GM18526 (cell line): ENCODE data around the gene CACNB1.
A peak's percentile ranks its signal among the peaks of the same experiment; 100 is the strongest.

ENCODE experiments used
- POLR2A ChIP-seq: IDR thresholded peaks from 3 replicates; pipeline ENCODE4 v1.6.1; 2011; ENCODE audit not compliant: insufficient read length; ENCODE audit errors: extremely low read depth

The CACNB1 gene

GRCh38 chr17:39213852-39214251 is 16.4 kb upstream of the CACNB1 start:
- TF ChIP-seq POLR2A = no peak

- TF ChIP-seq POLR2A = no peak
Measured at GRCh38 chr17:39212841-39213480, 15.5 kb upstream of the CACNB1 start.

DNA sequence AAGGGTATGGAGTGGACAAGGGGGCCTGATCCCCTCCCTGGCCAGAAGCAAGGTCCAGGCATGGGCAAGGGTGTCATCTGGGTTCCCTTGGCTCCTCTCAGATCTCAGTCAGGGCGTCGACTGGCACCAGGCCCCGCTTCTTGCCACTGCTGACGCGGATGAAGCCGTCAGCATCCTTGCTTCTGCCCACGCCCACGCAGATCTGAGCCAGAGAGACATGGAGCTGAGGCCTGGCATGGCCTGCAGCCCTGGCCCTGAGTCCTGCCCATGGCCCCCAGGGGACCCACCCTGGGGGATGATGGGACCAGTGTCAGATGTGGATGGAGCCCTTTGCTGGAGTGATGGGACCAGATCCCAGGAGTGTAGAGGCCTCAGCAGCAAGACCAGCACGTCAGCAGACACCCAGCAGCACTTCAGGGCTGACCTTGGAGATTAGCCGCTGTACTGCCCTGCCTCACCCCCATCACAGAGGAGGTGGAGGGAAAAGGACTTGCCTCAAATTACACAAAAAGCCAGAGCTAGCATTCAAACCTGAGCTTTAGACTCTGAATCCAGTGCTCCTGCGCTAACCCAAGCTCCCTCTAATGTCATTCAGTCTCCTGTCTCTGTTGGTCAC is 14.8 kb upstream of the CACNB1 start:
- no peak for TF ChIP-seq POLR2A

GRCh38 chr17:39210093-39210434 is 12.6 kb upstream of the CACNB1 start:
- no peak for TF ChIP-seq POLR2A

GRCh38 chr17:39209317-39210092 is 12.0 kb upstream of the CACNB1 start:
- no peak for TF ChIP-seq POLR2A

GRCh38 chr17:39208893-39209292 is 11.4 kb upstream of the CACNB1 start:
- TF ChIP-seq POLR2A = peak; percentile 43

DNA sequence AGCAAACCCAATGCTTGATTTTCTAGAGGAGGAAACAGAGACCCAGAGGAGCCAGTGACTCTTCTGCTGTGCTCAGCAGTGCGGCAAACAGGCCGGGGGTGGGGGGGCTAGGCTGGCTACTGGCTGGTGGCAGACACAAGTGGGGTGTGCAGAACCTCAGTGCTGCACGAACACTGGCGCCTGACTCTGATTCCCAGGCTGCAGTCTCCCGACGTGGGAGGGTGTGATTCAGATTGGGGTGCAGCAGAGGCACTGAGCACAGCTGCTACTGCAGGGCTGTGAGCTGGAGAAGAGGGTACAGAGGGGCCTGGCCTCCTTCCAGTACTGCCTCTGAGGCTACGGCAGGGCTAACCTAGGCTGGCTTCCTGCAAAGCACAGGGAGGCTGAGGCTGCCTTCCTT is 10.7 kb upstream of the CACNB1 start:
- no peak for TF ChIP-seq POLR2A

- no peak for TF ChIP-seq POLR2A
Measured at GRCh38 chr17:39205112-39205526, 7.7 kb upstream of the CACNB1 start.

DNA sequence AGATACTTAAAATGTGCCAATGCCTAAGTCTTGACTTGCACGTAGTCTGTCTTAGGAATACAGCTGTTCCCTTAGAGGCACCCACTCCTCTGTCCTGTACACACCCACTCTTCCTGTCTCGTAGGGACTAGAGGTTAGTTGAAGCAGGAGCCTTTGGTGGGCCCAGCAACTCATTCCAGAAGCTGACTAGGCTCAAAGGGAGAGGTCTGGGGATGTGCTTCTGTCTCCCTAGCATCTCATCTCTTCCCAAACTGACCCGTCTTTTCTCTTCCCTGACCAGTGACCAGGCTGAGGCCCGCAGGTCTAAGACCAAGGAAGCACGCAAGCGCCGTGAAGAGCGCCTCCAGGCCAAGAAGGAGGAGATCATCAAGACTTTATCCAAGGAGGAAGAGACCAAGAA is 6.8 kb upstream of the CACNB1 start:
- no peak for TF ChIP-seq POLR2A

- no peak for TF ChIP-seq POLR2A
Measured at GRCh38 chr17:39200957-39201510, 3.6 kb upstream of the CACNB1 start.

GRCh38 chr17:39200070-39200879 is 2.8 kb upstream of the CACNB1 start, which contains the start of gene RPL19:
Gene RPL19, plus strand, starts transcription at chr17:39200283. Its CDS starts 62 bp downstream, at chr17:39200345.
- peak; percentile 97 for TF ChIP-seq POLR2A

DNA sequence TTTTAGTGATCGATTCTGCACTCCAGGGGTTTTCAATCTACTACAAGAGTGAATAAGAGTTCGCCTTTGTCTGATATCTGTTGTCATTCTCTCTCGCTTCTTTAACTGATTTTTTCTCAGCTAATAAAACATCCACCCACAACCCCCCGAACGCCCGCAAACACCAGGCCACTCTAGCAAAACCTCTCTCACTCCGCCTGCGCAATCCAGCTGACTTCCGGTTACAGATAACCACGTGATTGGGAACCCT is 2.3 kb upstream of the CACNB1 start:
- TF ChIP-seq POLR2A = no peak

- no peak for TF ChIP-seq POLR2A
Measured at GRCh38 chr17:39198186-39198566, 707 bp upstream of the CACNB1 start.

DNA sequence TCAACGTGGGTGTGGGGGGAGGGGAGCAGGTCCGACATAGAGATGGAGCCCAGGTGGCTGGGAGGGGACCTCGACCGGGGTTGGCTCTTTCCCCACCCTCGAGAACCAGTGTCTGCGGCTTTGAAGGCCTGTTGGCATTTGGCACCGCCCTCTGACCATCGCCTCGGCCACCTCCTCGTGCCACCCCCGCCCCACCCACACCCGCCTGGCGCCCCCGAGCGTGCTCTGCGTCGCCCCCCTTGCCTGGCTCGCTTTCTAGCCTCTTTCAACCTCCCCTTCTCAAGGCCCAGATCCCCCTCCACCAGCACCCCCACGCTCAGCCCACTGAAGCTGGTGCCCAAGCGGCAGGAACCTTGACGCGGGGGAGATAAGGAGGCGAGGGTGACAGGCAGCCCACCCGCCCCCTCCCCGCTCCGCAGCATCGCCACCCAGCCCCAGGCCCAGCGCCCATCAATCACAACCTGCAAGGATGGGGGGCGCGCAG is 619 bp downstream of the CACNB1 start:
- TF ChIP-seq POLR2A = no peak

GRCh38 chr17:39196241-39196807 is 1.1 kb downstream of the CACNB1 start:
- TF ChIP-seq POLR2A = no peak
